Measurements from ENCODE around the gene FAM174C. TPM values are rescaled to one million over a fixed set of nuclear protein-coding genes. Genes with fewer than 3 reads are reported as not detected.

The FAM174C gene
- total RNA-seq, 1 experiment from 2014 or later: 77.1 TPM

DNA sequence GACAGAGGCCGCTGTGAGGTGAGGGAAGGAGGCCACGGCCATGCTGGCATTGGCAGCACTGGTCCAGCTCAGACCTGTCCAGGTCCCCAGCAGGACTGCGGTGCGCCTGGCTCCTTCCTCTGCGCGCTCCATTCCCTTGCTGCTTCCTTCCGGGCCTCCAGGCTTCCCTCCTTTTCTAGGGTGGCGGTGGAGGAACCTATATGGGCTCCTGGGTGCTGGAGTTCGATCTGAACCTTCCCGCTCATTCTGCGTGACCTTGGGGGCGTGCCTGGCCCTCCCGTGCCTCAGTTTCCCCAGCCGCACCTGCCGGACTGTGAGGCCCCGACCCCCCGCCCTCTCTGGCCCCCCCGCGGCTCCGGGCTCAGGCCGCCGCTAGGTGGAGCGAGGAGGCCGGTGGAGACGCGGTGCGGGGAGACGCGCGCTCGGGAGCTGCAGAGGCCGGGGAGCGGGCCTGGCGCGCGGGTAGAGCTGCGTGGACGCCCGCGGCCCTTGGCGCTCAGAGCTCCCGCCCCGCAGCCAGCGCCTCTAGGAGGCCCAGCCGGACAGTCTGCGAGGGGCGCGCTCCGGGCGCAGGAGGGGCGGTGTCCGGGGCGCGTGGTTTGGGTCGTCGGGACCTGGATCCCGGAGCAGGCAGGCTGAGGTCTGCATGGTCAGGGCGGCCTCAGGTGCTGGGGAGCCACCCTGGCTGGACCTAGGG lies 40.3 kb downstream of the FAM174C start:
- Histone ChIP-seq H3K4me2 (ENCODE audit: low read length) (peak overlapping the region; percentile 56), H3K36me3 (ENCODE audit: control insufficient read depth in 1 of 2, insufficient read depth in 2 of 2, low read length in 2 of 2) (no peaks in the 10 kb centered on the region), H3K79me2 (ENCODE audit: insufficient read depth, low read length) (no peaks in the 10 kb centered on the region), H3K4me1 (ENCODE audit: control insufficient read depth in 1 of 2, insufficient read depth in 2 of 2, low read length in 2 of 2) (peaks cover 12 to 39% of the 10 kb centered on the region in 2 experiments), H3K9me2 (ENCODE audit: insufficient read depth) (no peaks in the 10 kb centered on the region), H3K9ac (ENCODE audit: low read length) (no peak overlapping the region), H3K27me3 (ENCODE audit: insufficient read depth, low read length) (0 out of 2 replicates have a peak, but pooled peaks cover 4% of the 10 kb centered on the region), H4K20me1 (ENCODE audit: insufficient read depth) (no peaks in the 10 kb centered on the region), H2AFZ (ENCODE audit: low read depth, low read length, poor library complexity, severe bottlenecking) (no peak overlapping the region), H3K9me3 (ENCODE audit: control insufficient read depth in 1 of 2, insufficient read depth in 1 of 2, low read depth in 1 of 2, low read length in 2 of 2) (no peaks in the 10 kb centered on the region), H3K4me3 (replicated peaks in 1 of 2; ENCODE audit: low read depth in 1 of 2, low read length in 2 of 2) (no peak overlapping the region), H3K27ac (ENCODE audit: low read depth, low read length) (no peak overlapping the region)
- RAD21 ChIA-PET (ENCODE audit: low non-redundant PET in 1 of 2, low total read pairs in 2 of 2, uncharacterized antibody in 2 of 2, unreplicated experiment in 2 of 2): interaction anchor here (0.6 to 0.9 kb wide), 3 partner anchors 18 to 88 kb away, joined by 3 to 4 read pairs (median 3); no protein-coding TSS in a partner anchor
- CTCF ChIA-PET: interaction anchor here (0.7 to 1.8 kb wide), 4 partner anchors 11 to 156 kb away, joined by 3 to 7 read pairs (median 3); no protein-coding TSS in a partner anchor
- peak; percentile 85 for ATAC-seq
- intact Hi-C loops (cut with micrococcal nuclease): no loop called here
- DNase-seq (ENCODE audit: low read depth, low spot score): peak; percentile 18
- BruUV-seq (replicated peaks): no TSS peak
- POLR2A ChIA-PET: no interaction called here
- TF ChIP-seq, protein P1, sequence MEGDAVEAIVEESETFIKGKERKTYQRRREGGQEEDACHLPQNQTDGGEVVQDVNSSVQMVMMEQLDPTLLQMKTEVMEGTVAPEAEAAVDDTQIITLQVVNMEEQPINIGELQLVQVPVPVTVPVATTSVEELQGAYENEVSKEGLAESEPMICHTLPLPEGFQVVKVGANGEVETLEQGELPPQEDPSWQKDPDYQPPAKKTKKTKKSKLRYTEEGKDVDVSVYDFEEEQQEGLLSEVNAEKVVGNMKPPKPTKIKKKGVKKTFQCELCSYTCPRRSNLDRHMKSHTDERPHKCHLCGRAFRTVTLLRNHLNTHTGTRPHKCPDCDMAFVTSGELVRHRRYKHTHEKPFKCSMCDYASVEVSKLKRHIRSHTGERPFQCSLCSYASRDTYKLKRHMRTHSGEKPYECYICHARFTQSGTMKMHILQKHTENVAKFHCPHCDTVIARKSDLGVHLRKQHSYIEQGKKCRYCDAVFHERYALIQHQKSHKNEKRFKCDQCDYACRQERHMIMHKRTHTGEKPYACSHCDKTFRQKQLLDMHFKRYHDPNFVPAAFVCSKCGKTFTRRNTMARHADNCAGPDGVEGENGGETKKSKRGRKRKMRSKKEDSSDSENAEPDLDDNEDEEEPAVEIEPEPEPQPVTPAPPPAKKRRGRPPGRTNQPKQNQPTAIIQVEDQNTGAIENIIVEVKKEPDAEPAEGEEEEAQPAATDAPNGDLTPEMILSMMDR (IDR thresholded peaks at IDR 0.05 in 2 of 3, conservative IDR thresholded peaks at IDR 0.05 in 1 of 3; ENCODE audit: borderline replicate concordance in 1 of 3, insufficient read depth in 1 of 3, low read depth in 2 of 3, low read length in 2 of 3): peak; percentile 62 to 76 (median 69); a peak in 5 of 6 replicates
- TF ChIP-seq ZFX (IDR thresholded peaks at IDR 0.05) (peak; percentile 31; the same call in 1 of the 2 replicates), CBX3 (IDR thresholded peaks at IDR 0.05; ENCODE audit: low read depth) (no peak), YY1 (IDR thresholded peaks at IDR 0.05; ENCODE audit: extremely low read depth, insufficient replicate concordance, low read depth, low read length) (peak; percentile 34), SRF (IDR thresholded peaks at IDR 0.05; ENCODE audit: low read depth) (no peak), RAD21 (IDR thresholded peaks at IDR 0.05; ENCODE audit: low read depth) (peak; percentile 80), EZH2phosphoT487 (IDR thresholded peaks at IDR 0.05; ENCODE audit: borderline replicate concordance) (no peak)
- TF ChIP-seq, protein P2, sequence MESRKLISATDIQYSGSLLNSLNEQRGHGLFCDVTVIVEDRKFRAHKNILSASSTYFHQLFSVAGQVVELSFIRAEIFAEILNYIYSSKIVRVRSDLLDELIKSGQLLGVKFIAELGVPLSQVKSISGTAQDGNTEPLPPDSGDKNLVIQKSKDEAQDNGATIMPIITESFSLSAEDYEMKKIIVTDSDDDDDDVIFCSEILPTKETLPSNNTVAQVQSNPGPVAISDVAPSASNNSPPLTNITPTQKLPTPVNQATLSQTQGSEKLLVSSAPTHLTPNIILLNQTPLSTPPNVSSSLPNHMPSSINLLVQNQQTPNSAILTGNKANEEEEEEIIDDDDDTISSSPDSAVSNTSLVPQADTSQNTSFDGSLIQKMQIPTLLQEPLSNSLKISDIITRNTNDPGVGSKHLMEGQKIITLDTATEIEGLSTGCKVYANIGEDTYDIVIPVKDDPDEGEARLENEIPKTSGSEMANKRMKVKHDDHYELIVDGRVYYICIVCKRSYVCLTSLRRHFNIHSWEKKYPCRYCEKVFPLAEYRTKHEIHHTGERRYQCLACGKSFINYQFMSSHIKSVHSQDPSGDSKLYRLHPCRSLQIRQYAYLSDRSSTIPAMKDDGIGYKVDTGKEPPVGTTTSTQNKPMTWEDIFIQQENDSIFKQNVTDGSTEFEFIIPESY (IDR thresholded peaks at IDR 0.05; ENCODE audit: extremely low read depth, insufficient replicate concordance, low read length): peak; percentile 21
- TF ChIP-seq, protein P3, sequence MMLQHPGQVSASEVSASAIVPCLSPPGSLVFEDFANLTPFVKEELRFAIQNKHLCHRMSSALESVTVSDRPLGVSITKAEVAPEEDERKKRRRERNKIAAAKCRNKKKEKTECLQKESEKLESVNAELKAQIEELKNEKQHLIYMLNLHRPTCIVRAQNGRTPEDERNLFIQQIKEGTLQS (IDR thresholded peaks at IDR 0.05): no peak
